Mesothelial cell of epicardium (in vitro differentiated cells): Measurements from ENCODE around the gene PML. TPM values are rescaled to one million over a fixed set of nuclear protein-coding genes. Genes with fewer than 3 reads are reported as not detected.
A peak's percentile ranks its signal among the peaks of the same experiment; 100 is the strongest.

Experiments
- DNase-seq, 2 experiments: peaks; one replicate each; pipeline ENCODE4 v3.0.0; 2021; ENCODE audit warnings: low spot score in 2 of 2; ENCODE audit not compliant: unreplicated experiment in 2 of 2
- H3K27ac Mint-ChIP-seq: 2 replicates; pipeline ENCODE4 v1.8.0; 2021; ENCODE audit warnings: mixed read lengths
- H3K27me3 Mint-ChIP-seq: 2 replicates; pipeline ENCODE4 v1.8.0; 2021; ENCODE audit warnings: low read depth, mixed read lengths
- H3K36me3 Mint-ChIP-seq: 2 replicates; pipeline ENCODE4 v1.8.0; 2021; ENCODE audit warnings: mixed read lengths
- H3K4me1 Mint-ChIP-seq: 2 replicates; pipeline ENCODE4 v1.8.0; 2021; ENCODE audit warnings: mixed read lengths
- H3K4me3 Mint-ChIP-seq: 2 replicates; pipeline ENCODE4 v1.8.0; 2021; ENCODE audit warnings: mild to moderate bottlenecking, moderate library complexity, mixed read lengths
- H3K9me3 Mint-ChIP-seq: 2 replicates; pipeline ENCODE4 v1.8.0; 2021; ENCODE audit warnings: mixed read lengths
- CTCF ChIP-seq: fragments of 200-600 bp; sonication (generic); IDR thresholded peaks from one replicate; pipeline ENCODE4 v1.5.0; 2021; ENCODE audit warnings: antibody characterized with exemption; ENCODE audit not compliant: unreplicated experiment
- total RNA-seq: library from RNA; stranded (reverse); gene quantifications from 3 replicates; pipeline ENCODE4 v1.2.1, GENCODE V29; 2021

PML gene
- total RNA-seq, 1 donor from 2014 or later: 43.6 TPM

GRCh38 chr15:73984208-73984979 is 10.1 kb upstream of the PML start:
- no peak for TF ChIP-seq CTCF
- H3K36me3 Mint-ChIP-seq: peaks cover 5% of the 10 kb centered on the region
- no peak for DNase-seq
- peak overlapping the region; percentile 28 for H3K27ac Mint-ChIP-seq
- no peaks in the 10 kb centered on the region for H3K27me3 Mint-ChIP-seq
- peaks cover 26% of the 10 kb centered on the region for H3K4me1 Mint-ChIP-seq
- H3K4me3 Mint-ChIP-seq: no peak overlapping the region
- H3K9me3 Mint-ChIP-seq: no peaks in the 10 kb centered on the region

GRCh38 chr15:73985101-73985873 is 9.2 kb upstream of the PML start:
- H3K27ac Mint-ChIP-seq: no peak overlapping the region
- DNase-seq: no peak
- no peak for TF ChIP-seq CTCF
- no peaks in the 10 kb centered on the region for H3K9me3 Mint-ChIP-seq
- H3K36me3 Mint-ChIP-seq: peaks cover 5% of the 10 kb centered on the region
- peaks cover 26% of the 10 kb centered on the region for H3K4me1 Mint-ChIP-seq
- no peaks in the 10 kb centered on the region for H3K27me3 Mint-ChIP-seq
- H3K4me3 Mint-ChIP-seq: no peak overlapping the region

- no peak for DNase-seq
- H3K27ac Mint-ChIP-seq: peak overlapping the region; percentile 9
- H3K9me3 Mint-ChIP-seq: no peaks in the 10 kb centered on the region
- H3K36me3 Mint-ChIP-seq: peaks cover 5% of the 10 kb centered on the region
- H3K4me3 Mint-ChIP-seq: no peak overlapping the region
- no peaks in the 10 kb centered on the region for H3K27me3 Mint-ChIP-seq
- no peak for TF ChIP-seq CTCF
- peaks cover 28% of the 10 kb centered on the region for H3K4me1 Mint-ChIP-seq
These were observed 8.3 kb upstream of the PML start for GRCh38 chr15:73986055-73986775.

GRCh38 chr15:73986776-73987056 is 7.8 kb upstream of the PML start:
- no peaks in the 10 kb centered on the region for H3K9me3 Mint-ChIP-seq
- H3K4me1 Mint-ChIP-seq: peaks cover 27% of the 10 kb centered on the region
- DNase-seq: no peak
- no peak overlapping the region for H3K4me3 Mint-ChIP-seq
- H3K27me3 Mint-ChIP-seq: no peaks in the 10 kb centered on the region
- peaks cover 5% of the 10 kb centered on the region for H3K36me3 Mint-ChIP-seq
- TF ChIP-seq CTCF: no peak
- H3K27ac Mint-ChIP-seq: no peak overlapping the region

- no peak for TF ChIP-seq CTCF
- Mint-ChIP-seq H3K27ac (no peak overlapping the region), H3K4me3 (no peak overlapping the region), H3K9me3 (no peaks in the 10 kb centered on the region), H3K36me3 (peaks cover 5% of the 10 kb centered on the region), H3K4me1 (peaks cover 22% of the 10 kb centered on the region), H3K27me3 (no peaks in the 10 kb centered on the region)
- no peak for DNase-seq
These were observed 7.3 kb upstream of the PML start for GRCh38 chr15:73987250-73987649.
